ENCODE results near the gene ZNF557. TPM values are rescaled to one million over a fixed set of nuclear protein-coding genes. Genes with fewer than 3 reads are reported as not detected.

The ZNF557 gene
- total RNA-seq, 2 experiments from 2014 or later: 7.6 to 8.0 TPM

- POLR2A ChIA-PET: interaction anchor here (0.9 kb wide), 1 partner anchor 16 kb away, joined by 3 read pairs; no protein-coding TSS in a partner anchor
- H3K27ac Mint-ChIP-seq: peak overlapping the region; percentile 35
Measured at GRCh38 chr19:7083076-7083956, 13.8 kb downstream of the ZNF557 start.

GRCh38 chr19:7088999-7089398 lies 19.5 kb downstream of the ZNF557 start:
- Mint-ChIP-seq H3K9me3 (peaks cover 73% of the 10 kb centered on the region), H3K27me3 (no peaks in the 10 kb centered on the region), H3K4me1 (ENCODE audit: low read depth) (no peaks in the 10 kb centered on the region), H3K36me3 (peaks cover 54% of the 10 kb centered on the region), H3K27ac (no peak overlapping the region), H3K4me3 (no peak overlapping the region)
- POLR2A ChIA-PET: no interaction called here
- intact Hi-C loops (cut with micrococcal nuclease): no loop called here
- DNase-seq: no peak
- CTCF ChIA-PET: no interaction called here

More at GRCh38 chr19:7083076-7083956, 13.8 kb downstream of the ZNF557 start:
- DNase-seq: no peak
- H3K36me3 Mint-ChIP-seq: peaks cover 85% of the 10 kb centered on the region
- peak overlapping the region; percentile 6 for H3K4me3 Mint-ChIP-seq
- H3K9me3 Mint-ChIP-seq: peaks cover 85% of the 10 kb centered on the region
- H3K4me1 Mint-ChIP-seq (ENCODE audit: low read depth): no peaks in the 10 kb centered on the region
- CTCF ChIA-PET: interaction anchor here (0.6 kb wide), 1 partner anchor 662 kb away, joined by 3 read pairs; no protein-coding TSS in a partner anchor
- intact Hi-C loops (cut with micrococcal nuclease): no loop called here
- no peaks in the 10 kb centered on the region for H3K27me3 Mint-ChIP-seq

DNA sequence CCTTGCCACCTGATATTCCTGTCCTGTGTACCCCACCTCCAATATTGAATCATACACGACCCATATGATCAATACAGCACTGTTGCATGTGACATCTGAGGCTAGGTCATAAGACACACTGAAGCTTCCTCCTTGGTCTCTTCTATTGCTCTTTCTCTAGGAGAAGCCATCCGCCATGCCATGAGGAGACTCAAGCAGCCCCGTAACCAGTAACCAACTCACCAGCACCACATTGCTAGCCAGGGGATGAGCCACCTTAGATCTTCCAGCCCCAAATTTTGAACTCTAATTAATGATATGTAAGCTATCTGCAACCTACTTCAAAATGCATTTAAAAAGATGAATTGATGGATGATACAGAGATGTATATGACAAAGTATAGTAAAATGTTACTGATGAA lies 28.6 kb downstream of the ZNF557 start:
- intact Hi-C loops (cut with micrococcal nuclease): no loop called here
- CTCF ChIA-PET: no interaction called here
- Mint-ChIP-seq H3K4me3 (peak overlapping the region; percentile 89), H3K36me3 (peaks cover 16% of the 10 kb centered on the region), H3K9me3 (peaks cover 39% of the 10 kb centered on the region), H3K27me3 (peaks cover 1% of the 10 kb centered on the region), H3K27ac (peak overlapping the region; percentile 92), H3K4me1 (ENCODE audit: low read depth) (peaks cover 21% of the 10 kb centered on the region)
- no peak for DNase-seq
- POLR2A ChIA-PET: interaction anchor here (0.6 kb wide), 1 partner anchor 240 kb away, joined by 3 read pairs; no protein-coding TSS in a partner anchor

DNA sequence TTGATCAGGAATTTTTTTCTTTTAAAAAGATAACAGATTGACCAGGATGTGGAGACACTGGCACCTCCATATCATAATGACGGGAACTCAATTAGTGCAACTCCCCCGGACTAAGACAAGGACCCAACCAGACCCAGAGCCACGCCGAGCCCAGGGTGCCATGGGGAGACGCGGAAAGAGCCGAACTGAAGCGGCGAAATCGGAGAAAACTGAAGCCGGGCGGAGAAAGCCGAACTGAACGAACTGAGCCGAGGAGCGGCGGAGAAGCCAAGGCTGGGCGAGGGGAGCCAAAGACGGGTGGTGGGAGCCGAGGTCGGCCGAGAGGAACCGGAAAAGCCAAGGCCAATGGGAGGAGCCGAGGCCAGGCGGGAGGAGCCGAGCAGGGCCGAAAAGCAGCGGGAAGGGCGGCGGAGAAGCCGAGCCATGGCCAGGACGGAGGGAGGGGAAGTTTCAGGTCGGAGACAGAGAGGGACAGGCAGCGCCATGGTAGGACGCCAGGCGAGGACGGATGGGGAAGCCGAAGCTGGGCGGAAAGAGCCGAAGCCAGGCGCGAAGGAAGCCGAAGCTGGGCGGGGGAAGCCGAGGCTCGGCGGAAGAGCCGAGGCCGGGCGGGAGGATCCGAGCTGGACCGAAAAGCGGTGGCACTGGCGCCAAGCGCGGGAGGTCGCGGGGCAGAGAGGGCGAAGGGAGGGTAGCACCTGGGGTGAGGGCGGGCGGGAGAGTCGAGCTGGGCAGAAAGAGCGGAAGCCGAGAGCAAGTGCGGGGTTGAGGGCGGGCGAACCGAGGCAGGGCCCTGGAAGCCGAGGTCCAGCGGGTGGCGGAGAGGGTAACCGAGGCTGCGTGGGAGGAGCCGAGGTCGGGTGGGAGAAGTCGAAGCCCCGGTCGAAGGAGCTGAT lies 29.4 kb downstream of the ZNF557 start:
- Mint-ChIP-seq H3K4me1 (ENCODE audit: low read depth) (peaks cover 21% of the 10 kb centered on the region), H3K4me3 (peak overlapping the region; percentile 89), H3K27me3 (peaks cover 1% of the 10 kb centered on the region), H3K9me3 (peaks cover 35% of the 10 kb centered on the region), H3K27ac (peak overlapping the region; percentile 92), H3K36me3 (peaks cover 14% of the 10 kb centered on the region)
- DNase-seq: peak; percentile 91
- intact Hi-C loops (cut with micrococcal nuclease): no loop called here
- POLR2A ChIA-PET: interaction anchor here (0.6 to 2.4 kb wide), 6 partner anchors 15 to 295 kb away, joined by 3 to 9 read pairs (median 3); partner anchors contain the start of genes ARHGEF18 and ZNF557
- CTCF ChIA-PET: interaction anchor here (0.6 to 2.2 kb wide), 13 partner anchors 30 to 903 kb away, joined by 3 to 27 read pairs (median 3); partner anchors contain the start of genes TRAPPC5 and ZNF557

DNA sequence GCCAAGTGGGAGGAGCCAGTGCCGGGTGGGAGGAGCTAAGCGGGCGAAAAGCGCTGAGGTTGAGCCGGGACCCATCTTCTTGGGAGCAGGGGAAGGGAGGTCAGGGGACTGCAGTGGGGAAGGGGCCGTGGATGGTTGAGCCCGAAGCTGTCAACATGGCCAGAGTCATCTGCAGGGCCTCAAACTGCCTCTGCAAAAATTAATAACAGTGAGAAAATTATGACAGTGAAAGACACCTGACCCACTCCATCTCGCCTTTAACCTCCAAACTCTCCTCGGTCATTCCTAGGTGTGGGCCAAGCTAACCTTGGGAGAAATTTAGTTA lies 30.1 kb downstream of the ZNF557 start:
- Mint-ChIP-seq H3K27ac (peak overlapping the region; percentile 92), H3K4me3 (peak overlapping the region; percentile 89), H3K27me3 (peaks cover 1% of the 10 kb centered on the region), H3K9me3 (peaks cover 33% of the 10 kb centered on the region), H3K4me1 (ENCODE audit: low read depth) (peaks cover 21% of the 10 kb centered on the region), H3K36me3 (peaks cover 14% of the 10 kb centered on the region)
- CTCF ChIA-PET: interaction anchor here (0.6 to 2.2 kb wide), 13 partner anchors 30 to 903 kb away, joined by 3 to 27 read pairs (median 3); partner anchors contain the start of genes TRAPPC5 and ZNF557
- intact Hi-C loops (cut with micrococcal nuclease): no loop called here
- DNase-seq: no peak
- POLR2A ChIA-PET: interaction anchor here (0.7 to 2.4 kb wide), 5 partner anchors 16 to 294 kb away, joined by 3 to 9 read pairs (median 3); partner anchors contain the start of genes ARHGEF18 and ZNF557

DNA sequence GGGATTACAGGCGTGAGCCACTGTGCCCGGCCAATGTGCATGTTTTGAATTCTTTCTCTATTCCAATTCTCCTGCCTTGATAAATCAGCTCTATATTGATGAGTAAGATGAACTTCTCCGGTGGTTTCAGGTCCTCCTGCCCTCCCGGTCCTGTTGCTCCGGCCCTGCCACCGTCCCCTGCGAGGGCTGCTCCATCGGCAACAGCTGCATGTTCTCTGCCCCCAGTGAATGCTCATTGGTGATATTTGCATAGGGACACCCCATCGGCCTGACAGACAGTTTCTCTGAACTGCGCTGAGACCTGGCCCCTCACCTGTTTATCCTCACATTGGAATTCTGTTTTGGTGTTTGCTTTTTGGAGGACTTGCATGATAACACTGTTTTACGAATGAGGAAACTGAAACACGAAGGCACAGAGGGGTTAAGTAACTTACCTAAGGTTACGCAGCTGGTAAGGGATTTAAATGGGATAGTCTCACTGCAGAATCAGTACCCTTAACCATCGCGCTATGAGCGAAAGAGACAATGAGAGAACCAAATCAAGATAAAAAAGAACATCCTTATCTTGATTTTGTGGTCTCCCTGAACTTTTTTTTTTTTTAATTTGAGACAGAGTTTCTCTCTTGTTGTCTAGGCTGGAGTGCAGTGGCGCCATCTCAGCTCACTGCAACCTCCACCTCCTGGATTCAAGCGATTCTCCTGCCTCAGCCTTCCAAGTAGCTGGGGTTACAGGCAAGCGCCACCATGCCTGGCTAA lies 32.2 kb downstream of the ZNF557 start:
- H3K27ac Mint-ChIP-seq: no peak overlapping the region
- ChIA-PET POLR2A (no interaction called here), CTCF (interaction anchor here (0.6 to 2.4 kb wide), 18 partner anchors 14 to 842 kb away, joined by 3 to 29 read pairs (median 4); partner anchors contain the start of genes TIMM44, TRAPPC5 and ZNF557)
- H3K36me3 Mint-ChIP-seq: peaks cover 2% of the 10 kb centered on the region
- DNase-seq: no peak
- peaks cover 21% of the 10 kb centered on the region for H3K4me1 Mint-ChIP-seq (ENCODE audit: low read depth)
- intact Hi-C loops (cut with micrococcal nuclease): loop anchor here (1.0 kb wide), 1 partner anchor 240 kb away; no protein-coding TSS in a partner anchor
- peak overlapping the region; percentile 18 for H3K4me3 Mint-ChIP-seq
- peaks cover 1% of the 10 kb centered on the region for H3K27me3 Mint-ChIP-seq
- H3K9me3 Mint-ChIP-seq: peaks cover 14% of the 10 kb centered on the region

GRCh38 chr19:7104747-7105447 lies 35.4 kb downstream of the ZNF557 start:
- H3K4me1 Mint-ChIP-seq (ENCODE audit: low read depth): peaks cover 10% of the 10 kb centered on the region
- no peak overlapping the region for H3K4me3 Mint-ChIP-seq
- no peaks in the 10 kb centered on the region for H3K9me3 Mint-ChIP-seq
- peaks cover 1% of the 10 kb centered on the region for H3K27me3 Mint-ChIP-seq
- CTCF ChIA-PET: no interaction called here
- POLR2A ChIA-PET: no interaction called here
- H3K27ac Mint-ChIP-seq: no peak overlapping the region
- H3K36me3 Mint-ChIP-seq: no peaks in the 10 kb centered on the region
- intact Hi-C loops (cut with micrococcal nuclease): no loop called here
- DNase-seq: no peak

GRCh38 chr19:7106711-7107657 lies 37.5 kb downstream of the ZNF557 start:
- Mint-ChIP-seq H3K4me3 (no peak overlapping the region), H3K27ac (no peak overlapping the region), H3K4me1 (ENCODE audit: low read depth) (peaks cover 3% of the 10 kb centered on the region), H3K27me3 (peaks cover 3% of the 10 kb centered on the region), H3K9me3 (no peaks in the 10 kb centered on the region), H3K36me3 (no peaks in the 10 kb centered on the region)
- DNase-seq: no peak
- ChIA-PET CTCF (no interaction called here), POLR2A (no interaction called here)
- intact Hi-C loops (cut with micrococcal nuclease): no loop called here

- CTCF ChIA-PET: interaction anchor here (2.6 kb wide), 1 partner anchor 244 kb away, joined by 7 read pairs; no protein-coding TSS in a partner anchor
- intact Hi-C loops (cut with micrococcal nuclease): no loop called here
- Mint-ChIP-seq H3K4me1 (ENCODE audit: low read depth) (no peaks in the 10 kb centered on the region), H3K27me3 (peaks cover 13% of the 10 kb centered on the region), H3K36me3 (no peaks in the 10 kb centered on the region), H3K27ac (no peak overlapping the region), H3K9me3 (no peaks in the 10 kb centered on the region), H3K4me3 (no peak overlapping the region)
- POLR2A ChIA-PET: no interaction called here
- DNase-seq: no peak
Measured at GRCh38 chr19:7109678-7110289, 40.3 kb downstream of the ZNF557 start.

- Mint-ChIP-seq H3K9me3 (no peaks in the 10 kb centered on the region), H3K4me3 (no peak overlapping the region), H3K27ac (no peak overlapping the region), H3K4me1 (ENCODE audit: low read depth) (no peaks in the 10 kb centered on the region), H3K27me3 (peaks cover 16% of the 10 kb centered on the region), H3K36me3 (no peaks in the 10 kb centered on the region)
- CTCF ChIA-PET: no interaction called here
- POLR2A ChIA-PET: no interaction called here
- intact Hi-C loops (cut with micrococcal nuclease): no loop called here
- no peak for DNase-seq
Measured at GRCh38 chr19:7112675-7113074, 43.2 kb downstream of the ZNF557 start.
